Kidney (tissue), 14 donors: Measurements from ENCODE around the gene AS3MT. TPM values are rescaled to one million over a fixed set of nuclear protein-coding genes. Genes with fewer than 3 reads are reported as not detected.

Experiments used
- DNase-seq, 5 donors: peaks; one replicate each; pipeline ENCODE4 v3.0.0-alpha.2; 2013 to 2020
- FAIRE-seq: peaks from 2 replicates; lab custom pipeline; 2012; peaks lifted over from hg19 to GRCh38; lab: Jason Lieb, UNC
- H3K27ac ChIP-seq, 2 donors: one replicate each; pipeline ENCODE4 v1.7.0; 2013; ENCODE audit warnings: low read depth in 2 of 2, low read length in 2 of 2, inconsistent platforms in 1 of 2
- H3K27me3 ChIP-seq: one replicate; pipeline ENCODE4 v1.7.1; 2013; ENCODE audit warnings: low read length, inconsistent platforms; ENCODE audit not compliant: control insufficient read depth, insufficient read depth
- H3K36me3 ChIP-seq, 3 donors: one replicate each; pipeline versions ENCODE4 v1.7.0 to v1.7.1; 2013; ENCODE audit warnings: low read length in 3 of 3, control low read depth in 1 of 3, inconsistent platforms in 1 of 3; ENCODE audit not compliant: insufficient read depth in 3 of 3, control insufficient read depth in 2 of 3
- H3K4me1 ChIP-seq, 3 donors: one replicate each; pipeline versions ENCODE4 v1.7.0 to v1.7.1; 2013; ENCODE audit warnings: low read length in 3 of 3, inconsistent platforms in 1 of 3, low read depth in 1 of 3; ENCODE audit not compliant: control insufficient read depth in 2 of 3, insufficient read depth in 2 of 3
- H3K4me3 ChIP-seq, 3 donors: one replicate each; pipeline versions ENCODE4 v1.7.0 to v1.8.1; 2013; ENCODE audit warnings: low read length in 3 of 3, control low read depth in 1 of 3, inconsistent platforms in 1 of 3
- H3K9ac ChIP-seq, 3 donors: one replicate each; pipeline versions ENCODE4 v1.7.0 to v1.7.1; 2013; ENCODE audit warnings: low read length in 3 of 3, control low read depth in 1 of 3, inconsistent platforms in 1 of 3
- H3K9me3 ChIP-seq, 3 donors: one replicate each; pipeline versions ENCODE4 v1.7.0 to v1.7.1; 2013; ENCODE audit warnings: low read length in 3 of 3, control low read depth in 1 of 3, inconsistent platforms in 1 of 3; ENCODE audit not compliant: control insufficient read depth in 2 of 3, insufficient read depth in 1 of 3
- intact Hi-C: fragments of 100-400 bp; cut with DNase I; formaldehyde crosslinking; loops from one replicate; pipeline ENCODE4 v1.11.1; 2022
- polyA plus RNA-seq: library from polyadenylated mRNA; stranded (reverse); fragments of 350-450 nt; fragmentation: Illumina TruSeq; extraction: RNeasy Lipid Tissue Mini Kit (QIAGEN cat#74804); gene quantifications from one replicate; pipeline ENCODE4 v1.2.3, GENCODE V29; 2014; ENCODE audit warnings: low read depth, low replicate concordance; ENCODE audit not compliant: insufficient read depth
- total RNA-seq: library from RNA; stranded (reverse); fragmentation: NEBNext Ultra II Directional; extraction: Animal tissue kit (Norgen Biotek cat#: 25700); gene quantifications from one replicate; pipeline ENCODE4 v1.2.1, GENCODE V29; 2021
- TF ChIP-seq, protein P1 (sequence below): IDR thresholded peaks from 3 replicates; pipeline ENCODE4 v1.5.1; 2012; ENCODE audit warnings: mild to moderate bottlenecking, moderate library complexity, borderline replicate concordance; ENCODE audit not compliant: insufficient read depth; ENCODE audit errors: extremely low read depth
- donor health status: control.
- donor health status: control.
- donor health status: control.
- donor health status: control.
- donor health status: control.
- donor health status: DM: yes; HTN: yes; CAD: no.
- donor health status: Normal renal cell carcinoma (clear cell type).

The AS3MT gene
- total and polyA plus RNA-seq, 2 donors from 2014 or later, result 2.0 to 36.7 TPM

GRCh38 chr10:102831322-102832071, 37.8 kb upstream of the AS3MT start:
- no peak overlapping the region for H3K9ac ChIP-seq
- H3K9me3 ChIP-seq, result no peaks in the 10 kb centered on the region
- H3K4me1 ChIP-seq, result peaks cover 0 to 4% (median 0%) of the 10 kb centered on the region in 3 donors
- no peak for FAIRE-seq
- H3K27me3 ChIP-seq, result no peaks in the 10 kb centered on the region
- no peak overlapping the region for H3K4me3 ChIP-seq
- TF ChIP-seq, protein P1, sequence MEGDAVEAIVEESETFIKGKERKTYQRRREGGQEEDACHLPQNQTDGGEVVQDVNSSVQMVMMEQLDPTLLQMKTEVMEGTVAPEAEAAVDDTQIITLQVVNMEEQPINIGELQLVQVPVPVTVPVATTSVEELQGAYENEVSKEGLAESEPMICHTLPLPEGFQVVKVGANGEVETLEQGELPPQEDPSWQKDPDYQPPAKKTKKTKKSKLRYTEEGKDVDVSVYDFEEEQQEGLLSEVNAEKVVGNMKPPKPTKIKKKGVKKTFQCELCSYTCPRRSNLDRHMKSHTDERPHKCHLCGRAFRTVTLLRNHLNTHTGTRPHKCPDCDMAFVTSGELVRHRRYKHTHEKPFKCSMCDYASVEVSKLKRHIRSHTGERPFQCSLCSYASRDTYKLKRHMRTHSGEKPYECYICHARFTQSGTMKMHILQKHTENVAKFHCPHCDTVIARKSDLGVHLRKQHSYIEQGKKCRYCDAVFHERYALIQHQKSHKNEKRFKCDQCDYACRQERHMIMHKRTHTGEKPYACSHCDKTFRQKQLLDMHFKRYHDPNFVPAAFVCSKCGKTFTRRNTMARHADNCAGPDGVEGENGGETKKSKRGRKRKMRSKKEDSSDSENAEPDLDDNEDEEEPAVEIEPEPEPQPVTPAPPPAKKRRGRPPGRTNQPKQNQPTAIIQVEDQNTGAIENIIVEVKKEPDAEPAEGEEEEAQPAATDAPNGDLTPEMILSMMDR, result no peak
- intact Hi-C loops, result no loop called here
- H3K27ac ChIP-seq, result no peak overlapping the region
- peaks cover 0 to 3% (median 0%) of the 10 kb centered on the region in 3 donors for H3K36me3 ChIP-seq
- DNase-seq, result no peak

- H3K9ac ChIP-seq, result no peak overlapping the region
- intact Hi-C loops, result no loop called here
- H3K4me3 ChIP-seq, result no peak overlapping the region
- DNase-seq (no peak), FAIRE-seq (no peak)
- TF ChIP-seq, protein P1, result no peak
- peak overlapping the region in 1 of 2 donors; percentile 14 for H3K27ac ChIP-seq
- H3K36me3 ChIP-seq, result peaks cover 0 to 3% (median 0%) of the 10 kb centered on the region in 3 donors
- H3K4me1 ChIP-seq, result peaks cover 0 to 8% (median 0%) of the 10 kb centered on the region in 3 donors
- H3K9me3 ChIP-seq, result no peaks in the 10 kb centered on the region
- H3K27me3 ChIP-seq, result no peaks in the 10 kb centered on the region
These were observed 37.0 kb upstream of the AS3MT start for GRCh38 chr10:102832248-102832647.

GRCh38 chr10:102832987-102833386, 36.3 kb upstream of the AS3MT start:
- TF ChIP-seq, protein P1, result no peak
- no peak overlapping the region for H3K9ac ChIP-seq
- H3K4me3 ChIP-seq, result no peak overlapping the region
- peaks cover 0 to 3% (median 0%) of the 10 kb centered on the region in 3 donors for H3K36me3 ChIP-seq
- no peak overlapping the region for H3K27ac ChIP-seq
- FAIRE-seq (no peak), DNase-seq (no peak)
- H3K27me3 ChIP-seq, result no peaks in the 10 kb centered on the region
- peaks cover 0 to 9% (median 0%) of the 10 kb centered on the region in 3 donors for H3K4me1 ChIP-seq
- intact Hi-C loops, result no loop called here
- no peaks in the 10 kb centered on the region for H3K9me3 ChIP-seq
